GM13976 (cell line): ENCODE results near the gene CHN1.

Experiments used
- DNase-seq: peaks from one replicate; pipeline ENCODE4 v3.0.0; 2012; ENCODE audit warnings: low spot score
- in situ Hi-C: fragments of 300-500 bp; cut with MboI; formaldehyde crosslinking; loops from one replicate; pipeline ENCODE4 v1.12.0; 2022; ENCODE audit warnings: low sequenced_read_pairs, mixed read lengths, inconsistent platforms; ENCODE audit not compliant: unreplicated experiment
- TF ChIP-seq, protein P1 (sequence below): IDR thresholded peaks from 2 replicates; pipeline ENCODE4 v1.5.1; 2012; ENCODE audit warnings: borderline replicate concordance, mild to moderate bottlenecking; ENCODE audit not compliant: insufficient read depth; ENCODE audit errors: extremely low read depth, missing control alignments, control extremely low read depth

Gene CHN1

DNA sequence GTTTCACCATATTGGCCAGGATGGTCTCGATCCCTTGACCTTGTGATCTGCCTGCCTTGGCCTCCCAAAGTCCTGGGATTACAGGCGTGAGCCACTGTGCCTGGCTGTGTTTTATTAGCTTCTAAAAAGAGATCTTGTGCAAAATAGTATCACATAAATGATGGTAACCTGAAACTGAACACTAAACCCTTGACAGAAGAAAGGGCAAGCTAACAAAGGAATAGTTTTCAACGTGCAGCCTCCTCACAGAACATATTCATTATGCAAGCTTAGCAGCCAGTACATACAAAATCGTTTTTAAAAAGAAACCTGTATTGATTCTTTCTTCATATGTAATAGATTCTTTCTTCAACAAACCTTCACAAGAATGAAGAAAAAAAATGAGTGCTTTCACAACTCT is 20.6 kb downstream of the CHN1 start:
- in situ Hi-C loops, result loop anchor here (25.0 kb wide), 1 partner anchor 222 kb away; the partner anchor contains the start of gene CHRNA1
- DNase-seq, result no peak
- TF ChIP-seq, protein P1, sequence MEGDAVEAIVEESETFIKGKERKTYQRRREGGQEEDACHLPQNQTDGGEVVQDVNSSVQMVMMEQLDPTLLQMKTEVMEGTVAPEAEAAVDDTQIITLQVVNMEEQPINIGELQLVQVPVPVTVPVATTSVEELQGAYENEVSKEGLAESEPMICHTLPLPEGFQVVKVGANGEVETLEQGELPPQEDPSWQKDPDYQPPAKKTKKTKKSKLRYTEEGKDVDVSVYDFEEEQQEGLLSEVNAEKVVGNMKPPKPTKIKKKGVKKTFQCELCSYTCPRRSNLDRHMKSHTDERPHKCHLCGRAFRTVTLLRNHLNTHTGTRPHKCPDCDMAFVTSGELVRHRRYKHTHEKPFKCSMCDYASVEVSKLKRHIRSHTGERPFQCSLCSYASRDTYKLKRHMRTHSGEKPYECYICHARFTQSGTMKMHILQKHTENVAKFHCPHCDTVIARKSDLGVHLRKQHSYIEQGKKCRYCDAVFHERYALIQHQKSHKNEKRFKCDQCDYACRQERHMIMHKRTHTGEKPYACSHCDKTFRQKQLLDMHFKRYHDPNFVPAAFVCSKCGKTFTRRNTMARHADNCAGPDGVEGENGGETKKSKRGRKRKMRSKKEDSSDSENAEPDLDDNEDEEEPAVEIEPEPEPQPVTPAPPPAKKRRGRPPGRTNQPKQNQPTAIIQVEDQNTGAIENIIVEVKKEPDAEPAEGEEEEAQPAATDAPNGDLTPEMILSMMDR, result no peak

DNA sequence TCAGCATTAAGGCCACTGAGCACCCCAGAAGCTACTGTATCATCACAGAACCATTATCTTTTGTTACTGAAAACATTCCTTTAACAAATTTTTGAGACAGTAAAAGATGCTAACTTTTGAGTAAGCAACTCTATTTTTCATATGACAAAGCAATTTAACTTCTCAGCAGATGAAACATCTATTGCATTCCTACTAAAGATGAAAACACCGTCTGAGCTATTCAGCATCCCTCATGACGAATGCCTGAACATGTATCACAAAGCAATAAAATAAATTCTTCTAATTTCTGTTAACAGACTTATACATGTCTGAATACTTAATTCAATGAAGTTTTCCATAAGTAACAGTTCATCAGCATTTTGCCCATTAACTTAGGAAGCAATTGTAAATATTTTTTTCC is 23.9 kb downstream of the CHN1 start:
- DNase-seq, result no peak
- in situ Hi-C loops, result loop anchor here (25.0 kb wide), 1 partner anchor 219 kb away; the partner anchor contains the start of gene CHRNA1
- TF ChIP-seq, protein P1, result no peak

DNA sequence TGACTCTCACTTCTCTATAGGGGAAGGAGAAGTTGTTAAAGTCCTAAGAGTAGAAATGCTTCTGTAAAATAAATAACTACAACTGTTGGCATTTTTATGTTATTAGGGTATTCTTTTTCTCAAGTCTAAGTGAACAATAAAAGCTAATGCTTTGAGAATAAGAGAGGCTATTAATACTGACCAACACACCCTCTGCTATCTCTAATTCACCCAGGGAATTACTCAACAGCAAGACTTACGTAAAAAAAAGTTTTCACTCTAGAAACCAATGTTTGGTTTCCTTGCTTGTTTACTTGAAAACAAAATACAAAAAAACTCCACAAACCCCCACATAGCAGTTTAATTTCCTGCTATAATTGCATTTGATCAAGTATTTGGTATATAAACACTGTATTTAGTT is 25.2 kb downstream of the CHN1 start:
- no peak for DNase-seq
- in situ Hi-C loops, result loop anchor here (25.0 kb wide), 1 partner anchor 218 kb away; the partner anchor contains the start of gene CHRNA1
- TF ChIP-seq, protein P1, result no peak

DNA sequence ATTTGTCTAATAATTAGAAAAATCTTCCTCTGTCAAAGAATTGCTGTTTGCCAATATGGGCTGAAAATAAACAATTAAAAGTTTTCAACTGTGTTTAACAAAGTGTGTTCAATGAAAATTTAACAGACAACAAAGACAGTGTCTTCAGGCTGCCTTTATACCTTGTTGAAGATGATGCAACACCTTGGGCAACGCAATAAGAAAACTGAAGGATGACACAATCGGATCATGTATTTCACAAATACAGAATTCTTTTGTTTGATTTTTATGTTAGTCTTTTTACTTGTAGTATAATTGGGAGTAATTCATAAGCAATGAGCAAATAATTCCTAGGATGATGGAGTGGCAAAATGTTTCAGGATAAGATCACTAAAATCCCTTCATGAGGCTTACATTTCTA is 27.8 kb downstream of the CHN1 start:
- TF ChIP-seq, protein P1, result no peak
- in situ Hi-C loops, result loop anchor here (25.0 kb wide), 1 partner anchor 215 kb away; the partner anchor contains the start of gene CHRNA1
- DNase-seq, result no peak

DNA sequence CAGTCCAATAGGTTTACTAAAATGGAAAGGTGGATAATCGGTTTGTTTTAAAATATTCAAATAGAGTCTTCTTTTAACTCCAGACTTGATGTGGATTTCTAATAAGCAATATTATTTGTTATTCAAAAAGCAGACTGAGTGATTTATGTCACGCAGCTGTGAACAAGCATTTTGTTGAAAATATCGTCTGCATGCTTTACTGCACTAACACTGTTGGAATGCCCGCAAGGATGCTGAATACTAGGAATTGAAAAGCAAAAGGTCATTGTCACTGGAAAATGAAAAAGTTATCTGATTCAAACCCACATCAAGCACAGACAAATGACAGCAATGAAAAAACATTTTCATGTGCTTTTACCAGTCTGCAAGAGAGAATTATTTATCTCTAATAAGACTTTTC is 31.1 kb downstream of the CHN1 start:
- TF ChIP-seq, protein P1, result no peak
- DNase-seq, result no peak
- in situ Hi-C loops, result no loop called here

DNA sequence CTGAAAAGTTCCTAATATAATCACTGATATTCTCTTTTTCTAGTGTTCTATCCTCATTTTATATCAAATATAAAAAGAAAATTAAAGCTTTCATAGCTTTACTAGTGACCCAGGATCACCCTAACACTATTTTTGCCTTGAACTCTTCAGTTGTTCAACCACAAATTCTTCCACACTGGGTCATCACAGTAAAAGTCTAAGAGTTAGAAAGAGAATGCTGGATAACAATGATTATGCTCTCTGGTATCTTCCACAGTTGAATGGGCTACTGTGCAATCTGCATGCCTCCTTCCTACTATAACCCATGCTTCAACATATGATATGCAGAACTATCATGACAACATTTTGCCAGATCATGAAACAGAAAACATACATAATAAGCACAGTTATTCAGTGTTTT is 32.3 kb downstream of the CHN1 start:
- TF ChIP-seq, protein P1, result no peak
- no peak for DNase-seq
- in situ Hi-C loops, result no loop called here
